Left forelimb (tissue), 1 donor: ENCODE data around the gene HIPK2.

Source experiments
- DNase-seq: peaks from one replicate; pipeline ENCODE4 v3.0.0-alpha.2; 2018; ENCODE audit warnings: low spot score

HIPK2 gene

GRCh38 chr7:139693651-139694388, 84.0 kb downstream of the HIPK2 start:
- DNase-seq = no peak

- DNase-seq = no peak
These were observed 85.1 kb downstream of the HIPK2 start for GRCh38 chr7:139692723-139693122.

- no peak for DNase-seq
These were observed 86.5 kb downstream of the HIPK2 start for GRCh38 chr7:139691253-139691781.

GRCh38 chr7:139687980-139688632, 89.7 kb downstream of the HIPK2 start:
- DNase-seq = no peak

- DNase-seq = no peak
These were observed 90.4 kb downstream of the HIPK2 start for GRCh38 chr7:139687211-139687954.

- DNase-seq = no peak
These were observed 94.5 kb downstream of the HIPK2 start for GRCh38 chr7:139683137-139683921.

- no peak for DNase-seq
These were observed 95.4 kb downstream of the HIPK2 start for GRCh38 chr7:139682136-139683013.

- DNase-seq = no peak
These were observed 96.0 kb downstream of the HIPK2 start for GRCh38 chr7:139681812-139682135.

- DNase-seq = no peak
These were observed 96.4 kb downstream of the HIPK2 start for GRCh38 chr7:139681463-139681755.

GRCh38 chr7:139680676-139681462, 96.9 kb downstream of the HIPK2 start:
- DNase-seq = no peak

GRCh38 chr7:139679731-139680594, 97.8 kb downstream of the HIPK2 start:
- no peak for DNase-seq

GRCh38 chr7:139676390-139676789, 101.4 kb downstream of the HIPK2 start:
- DNase-seq = no peak

- no peak for DNase-seq
These were observed 102.4 kb downstream of the HIPK2 start for GRCh38 chr7:139675127-139676125.

- no peak for DNase-seq
These were observed 103.1 kb downstream of the HIPK2 start for GRCh38 chr7:139674752-139675126.

- DNase-seq = no peak
These were observed 103.5 kb downstream of the HIPK2 start for GRCh38 chr7:139674341-139674740.

- DNase-seq = no peak
These were observed 104.0 kb downstream of the HIPK2 start for GRCh38 chr7:139673762-139674161.

- DNase-seq = no peak
These were observed 104.6 kb downstream of the HIPK2 start for GRCh38 chr7:139673230-139673629.

- DNase-seq = no peak
These were observed 105.8 kb downstream of the HIPK2 start for GRCh38 chr7:139671967-139672366.
